ENCODE results near the gene DAPK2.
"Not testable (repeated sequence)": the region's sequence is repeated elsewhere in the genome, so short reads cannot be mapped to it uniquely, and the experiment has no call there.

DAPK2 gene

DNA sequence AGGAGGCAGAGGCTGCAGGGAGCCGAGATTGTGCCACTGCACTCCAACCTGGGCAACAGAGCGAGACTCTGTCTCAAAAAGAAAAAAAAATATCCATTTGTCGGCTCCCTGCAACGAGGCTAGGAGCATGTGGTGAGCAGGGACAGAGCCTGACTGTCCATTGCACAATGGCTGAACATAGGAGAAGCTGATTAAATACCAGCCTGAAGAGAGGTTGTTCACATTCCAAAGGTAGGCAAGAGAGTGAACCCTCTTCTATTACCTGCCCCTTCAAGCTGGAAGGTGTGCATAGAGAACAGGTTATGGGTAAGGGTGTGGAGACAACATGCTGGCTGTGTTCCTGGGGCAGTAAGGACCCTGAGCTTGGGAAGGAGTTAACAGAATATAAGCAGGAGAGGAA lies 78.7 kb downstream of the DAPK2 start:
- H4K20me1 ChIP-seq (ENCODE audit: insufficient read depth, low read length): no peaks in the 10 kb centered on the region
- no peak overlapping the region for H3K4me2 ChIP-seq (ENCODE audit: low read length)
- TF ChIP-seq, protein P1, sequence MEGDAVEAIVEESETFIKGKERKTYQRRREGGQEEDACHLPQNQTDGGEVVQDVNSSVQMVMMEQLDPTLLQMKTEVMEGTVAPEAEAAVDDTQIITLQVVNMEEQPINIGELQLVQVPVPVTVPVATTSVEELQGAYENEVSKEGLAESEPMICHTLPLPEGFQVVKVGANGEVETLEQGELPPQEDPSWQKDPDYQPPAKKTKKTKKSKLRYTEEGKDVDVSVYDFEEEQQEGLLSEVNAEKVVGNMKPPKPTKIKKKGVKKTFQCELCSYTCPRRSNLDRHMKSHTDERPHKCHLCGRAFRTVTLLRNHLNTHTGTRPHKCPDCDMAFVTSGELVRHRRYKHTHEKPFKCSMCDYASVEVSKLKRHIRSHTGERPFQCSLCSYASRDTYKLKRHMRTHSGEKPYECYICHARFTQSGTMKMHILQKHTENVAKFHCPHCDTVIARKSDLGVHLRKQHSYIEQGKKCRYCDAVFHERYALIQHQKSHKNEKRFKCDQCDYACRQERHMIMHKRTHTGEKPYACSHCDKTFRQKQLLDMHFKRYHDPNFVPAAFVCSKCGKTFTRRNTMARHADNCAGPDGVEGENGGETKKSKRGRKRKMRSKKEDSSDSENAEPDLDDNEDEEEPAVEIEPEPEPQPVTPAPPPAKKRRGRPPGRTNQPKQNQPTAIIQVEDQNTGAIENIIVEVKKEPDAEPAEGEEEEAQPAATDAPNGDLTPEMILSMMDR (IDR thresholded peaks at IDR 0.05; ENCODE audit: low read depth, low read length): no peak
- no peak for TF ChIP-seq EZH2phosphoT487 (IDR thresholded peaks at IDR 0.05; ENCODE audit: low read depth)
- no peak overlapping the region for H2AFZ ChIP-seq (ENCODE audit: low read depth, low read length)
- no peaks in the 10 kb centered on the region for H3K27me3 ChIP-seq (ENCODE audit: low read depth, low read length)
- H3K9me3 ChIP-seq (ENCODE audit: insufficient read depth, low read length): peaks cover 4% of the 10 kb centered on the region; the same call in 1 of the 2 replicates
- peaks cover 4% of the 10 kb centered on the region for H3K36me3 ChIP-seq (replicated peaks; ENCODE audit: low read depth, low read length)
- no peaks in the 10 kb centered on the region for H3K79me2 ChIP-seq (ENCODE audit: low read length)
- H3K27ac ChIP-seq (ENCODE audit: low read length): no peak overlapping the region
- H3K4me1 ChIP-seq (ENCODE audit: low read length): peaks cover 26% of the 10 kb centered on the region
- no peak overlapping the region for H3K4me3 ChIP-seq (ENCODE audit: low read length)
- H3K9ac ChIP-seq (ENCODE audit: low read length): no peak overlapping the region

DNA sequence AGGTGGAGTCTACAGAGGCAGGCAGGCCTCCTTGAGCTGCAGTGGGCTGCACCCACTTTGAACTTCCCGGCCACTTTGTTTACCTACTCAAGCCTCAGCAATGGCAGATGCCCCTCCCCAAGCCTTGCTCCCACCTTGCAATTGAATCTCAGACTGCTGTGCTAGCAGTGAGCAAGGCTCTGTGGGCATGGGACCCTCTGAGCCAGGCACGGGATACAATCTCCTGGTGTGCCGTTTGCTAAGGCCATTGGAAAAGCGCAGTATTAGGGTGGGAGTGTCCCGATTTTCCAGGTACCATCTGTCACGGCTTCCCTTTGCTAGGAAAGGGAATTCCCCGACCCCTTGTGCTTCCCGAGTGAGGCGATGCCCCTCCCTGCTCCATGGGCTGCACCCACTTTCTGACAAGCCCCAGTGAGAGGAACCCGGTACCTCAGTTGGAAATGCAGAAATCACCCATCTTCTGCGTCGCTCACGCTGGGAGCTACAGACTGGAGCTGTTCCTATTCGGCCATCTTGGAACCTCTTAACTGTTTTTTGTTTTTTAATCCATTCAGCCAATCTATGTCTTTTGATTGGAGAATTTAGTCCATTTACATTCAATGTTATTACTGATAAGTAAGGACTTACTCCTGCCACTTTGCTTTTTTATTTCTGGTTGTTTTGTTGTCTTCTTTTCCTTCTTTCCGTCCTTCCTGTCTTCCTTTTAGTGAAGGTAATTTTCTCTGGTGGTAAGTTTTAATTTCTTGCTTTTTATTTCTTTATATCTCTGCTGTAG lies 83.2 kb downstream of the DAPK2 start:
- not testable (repeated sequence) for H3K27me3 ChIP-seq (ENCODE audit: low read depth, low read length); H4K20me1 ChIP-seq (ENCODE audit: insufficient read depth, low read length); H3K4me2 ChIP-seq (ENCODE audit: low read length); H3K36me3 ChIP-seq (replicated peaks; ENCODE audit: low read depth, low read length); H3K27ac ChIP-seq (ENCODE audit: low read length); H3K9ac ChIP-seq (ENCODE audit: low read length); H3K4me3 ChIP-seq (ENCODE audit: low read length); H3K9me3 ChIP-seq (ENCODE audit: insufficient read depth, low read length); H3K4me1 ChIP-seq (ENCODE audit: low read length); H2AFZ ChIP-seq (ENCODE audit: low read depth, low read length); H3K79me2 ChIP-seq (ENCODE audit: low read length)

DNA sequence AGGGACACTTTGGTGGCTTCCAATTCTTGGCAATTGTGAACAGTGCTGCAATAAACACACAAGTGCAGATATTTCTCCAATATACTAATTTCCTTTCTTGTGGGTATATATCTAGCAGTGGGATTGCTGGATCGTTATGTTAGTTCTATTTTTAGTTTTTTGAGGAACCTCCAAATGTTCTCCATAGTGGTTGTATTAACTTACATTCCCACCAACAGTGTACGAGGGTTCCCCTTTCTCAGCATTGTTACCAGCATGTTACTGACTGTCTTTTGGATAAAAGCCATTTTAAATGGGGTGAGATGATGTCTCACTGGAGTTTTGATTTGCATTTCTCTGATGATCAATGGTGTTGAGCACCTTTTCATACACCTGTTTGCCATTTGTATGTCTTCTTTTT lies 92.8 kb downstream of the DAPK2 start:
- no peak overlapping the region for H3K4me2 ChIP-seq (ENCODE audit: low read length)
- no peaks in the 10 kb centered on the region for H3K36me3 ChIP-seq (replicated peaks; ENCODE audit: low read depth, low read length)
- no peaks in the 10 kb centered on the region for H3K9me3 ChIP-seq (ENCODE audit: insufficient read depth, low read length)
- H2AFZ ChIP-seq (ENCODE audit: low read depth, low read length): no peak overlapping the region
- TF ChIP-seq, protein P1 (IDR thresholded peaks at IDR 0.05; ENCODE audit: low read depth, low read length): no peak
- TF ChIP-seq EZH2phosphoT487 (IDR thresholded peaks at IDR 0.05; ENCODE audit: low read depth): no peak
- H3K27ac ChIP-seq (ENCODE audit: low read length): no peak overlapping the region
- no peaks in the 10 kb centered on the region for H3K4me1 ChIP-seq (ENCODE audit: low read length)
- H4K20me1 ChIP-seq (ENCODE audit: insufficient read depth, low read length): no peaks in the 10 kb centered on the region
- no peak overlapping the region for H3K4me3 ChIP-seq (ENCODE audit: low read length)
- no peaks in the 10 kb centered on the region for H3K79me2 ChIP-seq (ENCODE audit: low read length)
- H3K9ac ChIP-seq (ENCODE audit: low read length): no peak overlapping the region
- no peaks in the 10 kb centered on the region for H3K27me3 ChIP-seq (ENCODE audit: low read depth, low read length)

DNA sequence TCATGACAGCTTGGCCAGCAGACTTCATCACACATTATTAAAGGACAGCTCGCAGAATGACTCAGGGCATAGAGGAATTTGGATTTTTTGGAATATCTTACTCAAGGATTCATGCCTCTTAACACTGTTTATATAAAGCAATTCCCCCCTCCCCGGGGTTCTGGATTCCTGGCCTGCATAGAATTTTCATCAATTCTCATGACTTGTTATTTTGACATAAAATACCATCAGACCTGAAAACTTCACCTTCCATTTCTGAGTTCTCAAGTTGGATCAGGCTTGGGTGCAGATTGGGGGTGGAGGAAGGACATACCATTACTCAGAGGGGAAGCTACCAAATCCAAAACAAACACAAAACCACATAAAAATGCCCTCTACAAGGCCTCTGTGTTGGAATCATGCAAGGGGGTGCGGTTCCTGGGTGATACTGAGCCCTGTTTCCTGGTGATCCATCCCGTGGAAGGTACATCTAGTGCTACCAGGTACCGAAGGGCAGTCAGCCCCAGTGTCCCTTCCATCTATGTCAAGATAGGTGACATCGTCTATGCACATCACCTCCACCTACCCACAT lies 95.3 kb downstream of the DAPK2 start:
- H4K20me1 ChIP-seq (ENCODE audit: insufficient read depth, low read length): no peaks in the 10 kb centered on the region
- no peaks in the 10 kb centered on the region for H3K4me1 ChIP-seq (ENCODE audit: low read length)
- H3K9ac ChIP-seq (ENCODE audit: low read length): no peak overlapping the region
- no peaks in the 10 kb centered on the region for H3K9me3 ChIP-seq (ENCODE audit: insufficient read depth, low read length)
- H3K4me2 ChIP-seq (ENCODE audit: low read length): no peak overlapping the region
- no peak overlapping the region for H3K4me3 ChIP-seq (ENCODE audit: low read length)
- H3K27ac ChIP-seq (ENCODE audit: low read length): no peak overlapping the region
- no peak overlapping the region for H2AFZ ChIP-seq (ENCODE audit: low read depth, low read length)
- H3K79me2 ChIP-seq (ENCODE audit: low read length): no peaks in the 10 kb centered on the region
- no peaks in the 10 kb centered on the region for H3K27me3 ChIP-seq (ENCODE audit: low read depth, low read length)
- H3K36me3 ChIP-seq (replicated peaks; ENCODE audit: low read depth, low read length): no peaks in the 10 kb centered on the region
- TF ChIP-seq, protein P1 (IDR thresholded peaks at IDR 0.05; ENCODE audit: low read depth, low read length): no peak
- no peak for TF ChIP-seq EZH2phosphoT487 (IDR thresholded peaks at IDR 0.05; ENCODE audit: low read depth)

Measured in OCI-LY3 (cell line).